ENCODE measurements around the gene STAG2.

Gene STAG2

GRCh38 chrX:123989235-123989634, 27.7 kb downstream of the STAG2 start:
- Histone ChIP-seq H4K20me1 (ENCODE audit: insufficient read depth, low read length) (peaks cover 83% of the 10 kb centered on the region), H2AFZ (ENCODE audit: low read depth, low read length) (no peak overlapping the region), H3K4me3 (ENCODE audit: low read length) (no peak overlapping the region), H3K9me3 (ENCODE audit: insufficient read depth, low read length) (no peaks in the 10 kb centered on the region), H3K36me3 (replicated peaks; ENCODE audit: low read depth, low read length) (no peaks in the 10 kb centered on the region), H3K4me1 (ENCODE audit: low read length) (no peaks in the 10 kb centered on the region), H3K27ac (ENCODE audit: low read length) (no peak overlapping the region), H3K79me2 (ENCODE audit: low read length) (peaks cover 97% of the 10 kb centered on the region), H3K4me2 (ENCODE audit: low read length) (no peak overlapping the region), H3K9ac (ENCODE audit: low read length) (no peak overlapping the region), H3K27me3 (ENCODE audit: low read depth, low read length) (no peaks in the 10 kb centered on the region)
- TF ChIP-seq EZH2phosphoT487 (IDR thresholded peaks at IDR 0.05; ENCODE audit: low read depth): no peak

- Histone ChIP-seq H3K36me3 (replicated peaks; ENCODE audit: low read depth, low read length) (no peaks in the 10 kb centered on the region), H3K4me1 (ENCODE audit: low read length) (no peaks in the 10 kb centered on the region), H3K4me2 (ENCODE audit: low read length) (no peak overlapping the region), H3K4me3 (ENCODE audit: low read length) (no peak overlapping the region), H2AFZ (ENCODE audit: low read depth, low read length) (no peak overlapping the region), H3K27ac (ENCODE audit: low read length) (no peak overlapping the region), H3K27me3 (ENCODE audit: low read depth, low read length) (no peaks in the 10 kb centered on the region), H3K9ac (ENCODE audit: low read length) (no peak overlapping the region), H4K20me1 (ENCODE audit: insufficient read depth, low read length) (peaks cover 85% of the 10 kb centered on the region), H3K79me2 (ENCODE audit: low read length) (peaks cover 97% of the 10 kb centered on the region), H3K9me3 (ENCODE audit: insufficient read depth, low read length) (no peaks in the 10 kb centered on the region)
- no peak for TF ChIP-seq EZH2phosphoT487 (IDR thresholded peaks at IDR 0.05; ENCODE audit: low read depth)
Observed at GRCh38 chrX:123990169-123990568, 28.7 kb downstream of the STAG2 start.

DNA sequence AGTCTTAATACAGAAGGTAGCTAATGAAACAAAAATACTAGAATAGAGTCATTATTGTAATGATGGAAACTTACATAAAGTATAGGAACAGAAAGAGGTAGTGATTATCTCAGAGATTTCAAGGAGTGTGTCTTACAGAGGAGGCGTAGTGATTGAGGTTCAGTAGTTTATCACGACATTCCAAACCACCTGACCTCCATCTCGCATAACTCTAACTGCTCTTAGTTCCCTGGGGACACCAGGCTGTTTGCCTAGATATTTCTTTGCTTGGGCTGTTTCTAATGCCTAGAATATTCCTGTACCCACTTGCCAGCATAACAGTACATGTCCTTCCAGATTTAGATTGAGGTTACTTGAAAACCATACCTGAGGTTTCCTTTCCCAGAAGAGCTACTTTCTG, 29.1 kb downstream of the STAG2 start:
- no peaks in the 10 kb centered on the region for H3K36me3 ChIP-seq (replicated peaks; ENCODE audit: low read depth, low read length)
- H3K9me3 ChIP-seq (ENCODE audit: insufficient read depth, low read length): no peaks in the 10 kb centered on the region
- peaks cover 97% of the 10 kb centered on the region for H3K79me2 ChIP-seq (ENCODE audit: low read length)
- H3K4me1 ChIP-seq (ENCODE audit: low read length): no peaks in the 10 kb centered on the region
- no peak overlapping the region for H3K4me2 ChIP-seq (ENCODE audit: low read length)
- H2AFZ ChIP-seq (ENCODE audit: low read depth, low read length): no peak overlapping the region
- H3K9ac ChIP-seq (ENCODE audit: low read length): no peak overlapping the region
- H3K27me3 ChIP-seq (ENCODE audit: low read depth, low read length): no peaks in the 10 kb centered on the region
- H3K27ac ChIP-seq (ENCODE audit: low read length): no peak overlapping the region
- no peak overlapping the region for H3K4me3 ChIP-seq (ENCODE audit: low read length)
- TF ChIP-seq CTCF (IDR thresholded peaks at IDR 0.05; ENCODE audit: low read depth, low read length) (no peak), EZH2phosphoT487 (IDR thresholded peaks at IDR 0.05; ENCODE audit: low read depth) (no peak)
- H4K20me1 ChIP-seq (ENCODE audit: insufficient read depth, low read length): peaks cover 82% of the 10 kb centered on the region

- H2AFZ ChIP-seq (ENCODE audit: low read depth, low read length): no peak overlapping the region
- no peak overlapping the region for H3K4me3 ChIP-seq (ENCODE audit: low read length)
- no peak overlapping the region for H3K27ac ChIP-seq (ENCODE audit: low read length)
- H3K9ac ChIP-seq (ENCODE audit: low read length): no peak overlapping the region
- peaks cover 83% of the 10 kb centered on the region for H4K20me1 ChIP-seq (ENCODE audit: insufficient read depth, low read length)
- H3K79me2 ChIP-seq (ENCODE audit: low read length): peaks cover 98% of the 10 kb centered on the region
- no peaks in the 10 kb centered on the region for H3K4me1 ChIP-seq (ENCODE audit: low read length)
- TF ChIP-seq CTCF (IDR thresholded peaks at IDR 0.05; ENCODE audit: low read depth, low read length) (no peak), EZH2phosphoT487 (IDR thresholded peaks at IDR 0.05; ENCODE audit: low read depth) (no peak)
- H3K36me3 ChIP-seq (replicated peaks; ENCODE audit: low read depth, low read length): peaks cover 3% of the 10 kb centered on the region
- H3K4me2 ChIP-seq (ENCODE audit: low read length): no peak overlapping the region
- no peaks in the 10 kb centered on the region for H3K9me3 ChIP-seq (ENCODE audit: insufficient read depth, low read length)
- no peaks in the 10 kb centered on the region for H3K27me3 ChIP-seq (ENCODE audit: low read depth, low read length)
Observed at GRCh38 chrX:123993326-123993725, 31.8 kb downstream of the STAG2 start.

DNA sequence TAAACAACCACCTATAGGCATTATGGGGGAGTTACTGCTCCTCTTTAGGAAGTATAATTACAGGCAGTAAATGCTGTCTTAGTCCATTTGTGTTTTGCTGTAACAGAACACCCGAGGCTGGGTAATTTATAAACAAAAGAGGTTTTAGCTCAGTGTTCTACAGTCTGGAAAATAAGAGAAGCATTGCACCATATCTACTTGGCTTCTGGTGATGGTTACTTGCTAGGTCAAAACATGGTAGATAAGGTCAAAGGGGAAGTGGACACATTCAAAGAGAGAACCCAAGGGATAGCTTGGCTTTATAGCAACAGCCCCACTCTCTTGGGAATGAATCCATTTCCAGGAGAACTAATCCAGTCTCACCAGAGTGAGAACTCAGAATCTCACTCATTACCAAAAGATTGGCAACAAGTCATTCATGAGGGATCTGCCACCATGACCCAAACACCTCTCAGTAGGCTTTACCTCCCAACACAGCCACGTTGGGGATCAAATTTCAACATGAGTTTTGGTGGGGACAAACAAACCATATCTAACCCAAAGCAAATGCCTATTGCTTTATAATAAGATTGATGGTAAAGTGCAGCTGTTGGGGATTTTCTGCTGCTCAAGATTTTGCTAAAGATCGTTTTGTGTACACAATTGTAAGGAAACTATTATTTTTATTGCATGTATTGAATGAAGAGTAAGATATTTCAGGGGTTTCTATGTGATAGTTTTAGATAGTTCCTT, 32.6 kb downstream of the STAG2 start:
- Histone ChIP-seq H3K9ac (ENCODE audit: low read length) (no peak overlapping the region), H3K27me3 (ENCODE audit: low read depth, low read length) (no peaks in the 10 kb centered on the region), H3K4me2 (ENCODE audit: low read length) (no peak overlapping the region), H4K20me1 (ENCODE audit: insufficient read depth, low read length) (peaks cover 80% of the 10 kb centered on the region), H2AFZ (ENCODE audit: low read depth, low read length) (no peak overlapping the region), H3K79me2 (ENCODE audit: low read length) (peaks cover 98% of the 10 kb centered on the region), H3K4me1 (ENCODE audit: low read length) (no peaks in the 10 kb centered on the region), H3K36me3 (replicated peaks; ENCODE audit: low read depth, low read length) (peaks cover 3% of the 10 kb centered on the region), H3K9me3 (ENCODE audit: insufficient read depth, low read length) (no peaks in the 10 kb centered on the region), H3K27ac (ENCODE audit: low read length) (no peak overlapping the region), H3K4me3 (ENCODE audit: low read length) (no peak overlapping the region)
- TF ChIP-seq CTCF (IDR thresholded peaks at IDR 0.05; ENCODE audit: low read depth, low read length) (no peak), EZH2phosphoT487 (IDR thresholded peaks at IDR 0.05; ENCODE audit: low read depth) (no peak)
